ENCODE results near the gene RPS6KA5.
"Not testable (repeated sequence)": the region's sequence is repeated elsewhere in the genome, so short reads cannot be mapped to it uniquely, and the experiment has no call there.

Gene RPS6KA5

GRCh38 chr14:90987140-90987539 is 73.3 kb downstream of the RPS6KA5 start:
- DNase-seq (ENCODE audit: low read depth in 2 of 2, low spot score in 1 of 2): no peak

GRCh38 chr14:90986510-90986909 is 73.9 kb downstream of the RPS6KA5 start:
- DNase-seq (ENCODE audit: low read depth in 2 of 2, low spot score in 1 of 2): no peak

DNA sequence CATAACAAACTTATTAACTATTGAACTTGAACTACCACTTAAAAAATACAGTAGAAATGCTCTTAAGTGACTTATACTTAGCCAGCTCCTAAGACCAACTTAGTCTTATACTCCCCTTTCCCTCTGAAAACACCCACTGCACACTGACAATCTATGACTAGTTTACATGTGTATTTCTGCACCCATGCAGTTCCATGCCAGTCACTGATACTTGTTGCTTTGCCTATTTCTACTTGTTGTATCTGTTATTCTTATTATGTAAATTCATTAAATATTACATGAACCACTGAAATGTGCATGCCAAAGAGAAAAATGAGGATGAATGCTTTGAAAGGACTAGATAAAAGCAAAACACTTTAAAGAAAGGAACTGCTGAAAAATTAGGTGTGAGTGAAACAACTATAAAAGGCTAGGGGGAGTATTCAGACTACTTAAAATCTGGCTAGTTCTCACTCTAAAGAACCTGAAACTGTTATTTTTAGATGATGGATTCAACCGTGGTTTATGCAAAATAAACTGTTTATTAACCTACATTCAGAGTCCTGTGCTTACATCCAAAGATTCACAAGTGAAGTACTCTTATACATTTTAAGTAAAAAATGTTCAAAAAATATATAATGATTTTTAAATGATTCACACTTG is 74.7 kb downstream of the RPS6KA5 start:
- DNase-seq (ENCODE audit: low read depth in 2 of 2, low spot score in 1 of 2): no peak

DNA sequence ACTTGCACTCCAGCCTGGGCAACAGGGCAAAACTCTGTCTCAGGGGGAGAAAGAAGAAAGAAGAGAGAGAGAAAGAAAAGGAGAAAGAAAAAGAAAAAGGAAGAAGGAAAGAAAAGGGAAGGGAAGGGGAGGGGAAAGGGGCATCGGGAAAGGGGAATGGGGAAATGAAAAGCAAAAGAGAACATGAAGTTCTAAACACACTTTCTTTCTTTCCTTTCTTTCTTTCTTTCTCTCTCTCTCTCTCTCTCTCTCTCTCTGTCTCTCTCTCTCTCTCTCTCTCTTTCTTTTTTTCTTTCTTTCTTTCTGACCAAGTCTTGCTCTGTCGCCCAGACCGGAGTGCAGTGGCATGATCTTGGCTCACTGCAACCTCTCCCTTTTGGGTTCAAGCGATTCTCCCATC is 76.9 kb downstream of the RPS6KA5 start:
- no peak for DNase-seq (ENCODE audit: low read depth in 2 of 2, low spot score in 1 of 2)

GRCh38 chr14:90981636-90982035 is 78.8 kb downstream of the RPS6KA5 start:
- no peak for DNase-seq (ENCODE audit: low read depth in 2 of 2, low spot score in 1 of 2)

- not testable (repeated sequence) for DNase-seq (ENCODE audit: low read depth in 2 of 2, low spot score in 1 of 2)
Measured at GRCh38 chr14:90980636-90981035, 79.8 kb downstream of the RPS6KA5 start.

DNA sequence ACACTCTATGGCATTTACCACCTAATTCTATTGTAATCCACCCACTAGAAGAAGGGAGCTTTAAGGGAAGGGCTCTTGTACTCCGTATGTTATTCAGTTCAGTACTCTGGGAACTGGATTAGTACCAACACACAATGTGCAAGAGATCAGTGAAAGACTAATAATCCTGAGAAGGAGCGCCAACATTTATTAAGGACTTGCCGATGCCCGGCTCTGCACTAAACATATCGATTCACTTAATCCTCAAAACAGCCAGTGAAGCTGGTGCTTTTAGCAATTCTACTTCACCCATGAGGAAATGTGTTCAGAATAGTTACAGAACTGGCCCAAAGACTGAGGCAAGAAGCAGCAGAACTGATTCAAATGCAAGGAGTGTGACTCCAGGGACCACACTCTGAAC is 80.9 kb downstream of the RPS6KA5 start:
- no peak for DNase-seq (ENCODE audit: low read depth in 2 of 2, low spot score in 1 of 2)

- DNase-seq (ENCODE audit: low read depth in 2 of 2, low spot score in 1 of 2): no peak
Measured at GRCh38 chr14:90976101-90976500, 84.3 kb downstream of the RPS6KA5 start.

- DNase-seq (ENCODE audit: low read depth in 2 of 2, low spot score in 1 of 2): no peak
Measured at GRCh38 chr14:90971687-90972086, 88.8 kb downstream of the RPS6KA5 start.

DNA sequence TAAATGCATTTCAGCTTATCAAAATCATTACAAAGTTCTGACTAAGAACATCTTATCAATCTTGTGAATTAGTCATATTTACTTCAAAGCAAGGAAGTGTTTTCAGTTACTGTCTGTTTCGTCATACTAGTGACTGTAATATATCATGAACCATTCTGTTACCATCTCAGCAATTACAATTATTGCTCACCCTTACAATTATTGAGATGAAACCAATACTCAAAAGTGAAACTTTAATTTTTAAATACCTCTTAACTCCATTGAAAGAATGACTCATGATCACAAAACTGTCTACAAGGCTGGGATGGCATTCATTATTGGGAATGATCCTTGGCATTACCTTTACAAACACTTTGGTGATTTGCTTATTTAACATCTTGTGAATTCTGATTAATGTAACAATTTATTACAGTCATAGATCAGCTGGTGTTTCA is 90.3 kb downstream of the RPS6KA5 start:
- DNase-seq (ENCODE audit: low read depth in 2 of 2, low spot score in 1 of 2): no peak

- no peak for DNase-seq (ENCODE audit: low read depth in 2 of 2, low spot score in 1 of 2)
Measured at GRCh38 chr14:90969531-90970166, 90.8 kb downstream of the RPS6KA5 start.

DNA sequence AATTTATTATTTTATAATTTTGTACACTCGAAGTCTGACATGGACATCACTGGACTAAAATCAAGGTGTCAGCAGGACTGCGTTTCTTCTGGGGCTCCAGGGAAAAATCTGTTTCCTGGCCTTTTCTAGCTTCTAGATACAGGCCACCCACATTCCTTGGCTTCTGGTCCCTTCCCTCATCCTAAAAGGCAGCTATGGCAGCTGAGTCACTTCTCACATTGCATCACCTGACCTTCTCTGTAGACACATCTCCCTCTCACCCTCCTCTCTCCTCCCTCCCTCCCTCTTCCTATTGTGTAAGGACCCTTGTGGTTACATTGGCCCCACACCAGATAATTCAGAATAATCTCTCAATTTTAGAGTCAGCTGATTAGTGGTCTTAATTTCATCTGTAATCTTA is 92.4 kb downstream of the RPS6KA5 start:
- no peak for DNase-seq (ENCODE audit: low read depth in 2 of 2, low spot score in 1 of 2)

DNA sequence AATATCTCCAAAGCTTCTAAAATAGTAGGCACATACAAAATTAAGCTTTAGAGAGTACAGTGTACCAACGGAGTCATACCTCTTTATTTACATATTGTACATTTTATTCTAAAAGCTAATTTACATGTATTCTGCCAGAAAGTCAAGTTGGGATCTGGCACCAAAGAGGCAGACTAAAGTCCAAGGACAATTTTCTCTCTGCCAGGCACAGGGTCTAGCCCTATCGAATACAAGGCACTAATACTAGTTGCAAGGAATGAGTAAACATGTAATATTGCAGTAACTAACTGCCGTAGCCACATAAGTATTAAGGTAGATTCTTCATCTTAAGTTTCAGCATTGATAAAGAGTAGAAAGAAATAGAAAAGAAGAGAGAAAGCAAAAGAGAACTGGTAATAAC is 93.9 kb downstream of the RPS6KA5 start:
- no peak for DNase-seq (ENCODE audit: low read depth in 2 of 2, low spot score in 1 of 2)

DNA sequence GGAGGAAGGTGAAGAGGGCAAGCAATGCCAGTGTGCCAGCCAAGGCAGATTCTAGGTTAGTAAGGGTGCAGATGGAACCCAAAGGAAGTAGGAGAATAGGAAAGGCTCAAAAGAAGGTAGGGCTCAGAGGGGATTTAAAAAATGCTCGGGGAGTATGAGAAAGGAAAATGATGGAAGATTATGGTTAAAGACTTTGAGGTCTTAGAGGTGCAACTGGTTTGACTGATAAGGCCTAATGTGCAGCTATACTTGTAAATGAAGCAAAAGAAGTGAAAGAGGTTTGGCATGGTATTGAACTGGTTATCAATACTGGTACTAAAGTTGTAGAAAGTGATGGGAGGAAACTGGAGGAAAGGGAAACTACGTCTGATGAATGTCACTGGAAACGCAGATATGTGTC is 94.7 kb downstream of the RPS6KA5 start:
- DNase-seq (ENCODE audit: low read depth in 2 of 2, low spot score in 1 of 2): no peak

DNA sequence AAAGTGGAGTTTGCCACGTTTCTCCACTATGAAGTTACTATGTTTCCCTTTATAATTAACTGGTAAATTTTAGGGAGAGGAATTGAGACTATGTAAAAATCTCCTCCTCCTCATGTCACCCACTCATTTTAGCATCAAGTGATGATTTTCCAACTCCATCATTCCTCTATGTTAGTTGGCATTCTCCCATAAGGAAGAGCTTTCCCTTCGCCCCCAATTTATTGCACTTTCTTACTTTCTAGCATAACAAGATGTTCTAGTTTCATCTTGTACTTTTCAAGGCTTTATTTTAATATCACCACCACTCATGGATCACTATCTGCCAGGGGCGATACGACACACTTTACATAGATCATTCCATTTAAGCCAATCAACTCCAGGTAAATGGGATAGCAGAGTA is 97.1 kb downstream of the RPS6KA5 start:
- DNase-seq (ENCODE audit: low read depth in 2 of 2, low spot score in 1 of 2): no peak

DNA sequence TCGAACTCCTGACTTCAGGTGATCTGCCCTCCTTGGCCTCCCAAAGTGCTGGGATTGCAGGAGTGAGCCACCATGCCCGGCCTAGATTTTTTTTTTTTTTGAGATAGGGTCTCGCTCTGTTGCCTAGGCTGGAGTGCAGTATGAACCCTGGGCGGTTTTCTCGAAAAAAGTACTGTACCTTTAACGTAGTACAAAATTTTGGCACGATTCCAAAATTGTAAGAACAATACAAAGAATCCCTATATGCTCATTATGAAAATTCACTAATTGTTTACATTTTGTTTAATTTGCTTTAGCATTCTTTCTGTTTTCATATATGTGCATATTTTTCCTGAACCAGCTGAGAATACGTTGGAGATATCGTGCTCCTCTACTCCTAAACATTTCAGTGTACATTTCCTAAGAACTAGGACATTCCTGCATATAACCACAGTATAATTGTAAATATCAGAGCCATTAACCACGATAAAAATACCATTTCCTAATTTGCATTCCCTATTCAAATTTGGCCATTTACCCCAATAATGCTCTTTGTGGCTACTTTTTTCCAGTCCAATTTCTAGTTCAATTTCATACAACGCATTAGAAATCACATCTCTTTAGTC is 97.8 kb downstream of the RPS6KA5 start:
- no peak for DNase-seq (ENCODE audit: low read depth in 2 of 2, low spot score in 1 of 2)

DNA sequence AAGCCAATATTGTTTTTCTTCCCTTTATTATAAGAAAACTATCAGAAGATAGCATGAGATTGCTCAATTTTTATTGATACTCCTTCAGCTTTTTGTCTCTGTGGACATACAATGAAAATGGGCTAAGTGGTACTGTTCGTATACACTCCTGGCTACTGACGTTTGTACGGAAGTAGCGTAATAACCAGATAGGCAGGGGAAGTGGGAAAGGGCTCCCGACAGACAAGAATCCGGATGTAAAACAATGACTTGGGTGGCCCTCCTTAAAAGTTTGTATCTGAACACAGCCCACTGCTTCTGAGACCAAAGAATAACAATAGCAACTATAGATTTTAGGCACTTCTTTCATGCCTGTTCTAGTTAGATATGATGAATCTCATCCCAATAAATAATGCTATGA is 99.6 kb downstream of the RPS6KA5 start:
- no peak for DNase-seq (ENCODE audit: low read depth in 2 of 2, low spot score in 1 of 2)

GRCh38 chr14:90959344-90959743 is 101.1 kb downstream of the RPS6KA5 start:
- no peak for DNase-seq (ENCODE audit: low read depth in 2 of 2, low spot score in 1 of 2)

DNA sequence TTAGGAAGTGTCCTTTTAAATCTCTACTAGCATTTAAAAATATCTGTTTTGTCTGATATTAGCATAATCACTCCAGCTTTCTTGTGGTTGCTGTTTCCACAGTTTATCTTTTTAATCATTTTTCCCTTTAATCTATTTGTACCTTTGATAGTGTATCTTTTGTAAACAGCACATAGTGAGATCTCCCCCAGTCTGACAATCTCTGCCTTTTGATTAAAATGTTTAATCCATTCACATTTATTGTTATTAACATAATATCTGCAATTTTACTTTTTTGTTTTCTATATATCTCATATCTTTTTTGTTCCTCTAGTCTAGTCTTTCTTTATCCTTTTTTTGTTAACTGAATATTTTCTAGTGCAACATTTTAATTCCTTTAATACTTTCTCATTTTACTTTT is 104.2 kb downstream of the RPS6KA5 start:
- DNase-seq (ENCODE audit: low read depth in 2 of 2, low spot score in 1 of 2): no peak

DNA sequence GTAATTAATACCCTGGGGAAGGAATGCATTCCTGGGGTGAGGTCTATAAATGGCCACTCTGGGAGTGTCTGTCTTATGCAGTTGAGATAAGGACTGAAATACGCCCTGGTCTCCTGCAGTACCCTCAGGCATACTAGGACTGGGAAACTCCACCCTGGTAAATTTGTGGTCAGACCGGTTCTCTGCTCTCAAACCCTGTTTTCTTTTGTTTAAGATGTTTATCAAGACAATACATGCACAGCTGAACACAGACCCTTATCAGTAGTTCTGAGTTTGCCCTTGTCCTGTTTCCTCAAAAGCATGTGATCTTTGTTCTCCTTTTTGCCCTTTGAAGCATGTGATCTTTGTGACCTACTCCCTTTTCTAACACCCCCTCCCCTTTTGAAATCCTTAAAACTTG is 106.8 kb downstream of the RPS6KA5 start:
- DNase-seq (ENCODE audit: low read depth in 2 of 2, low spot score in 1 of 2): not testable (repeated sequence)

GRCh38 chr14:90943367-90943766 is 117.1 kb downstream of the RPS6KA5 start:
- DNase-seq (ENCODE audit: low read depth in 2 of 2, low spot score in 1 of 2): no peak

- no peak for DNase-seq (ENCODE audit: low read depth in 2 of 2, low spot score in 1 of 2)
Measured at GRCh38 chr14:90942511-90942910, 117.9 kb downstream of the RPS6KA5 start.

DNA sequence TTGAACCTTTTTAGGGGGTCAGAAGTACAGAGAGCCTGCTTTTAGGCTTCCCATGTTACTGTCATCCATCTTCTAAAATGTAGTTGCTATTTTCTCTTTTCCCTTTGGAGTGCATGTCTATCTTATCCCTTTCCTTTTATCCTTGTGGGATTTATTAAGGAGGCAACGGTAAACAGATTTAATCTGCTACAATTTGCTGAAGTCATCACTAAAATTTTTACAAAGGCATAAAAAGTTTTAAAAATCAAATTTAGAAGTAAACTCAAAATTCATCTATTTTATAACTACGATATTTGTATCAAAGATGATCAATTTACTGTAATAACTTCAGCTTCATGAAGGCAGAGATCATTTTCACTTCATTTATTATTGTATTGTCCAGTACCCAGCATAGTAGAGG is 118.7 kb downstream of the RPS6KA5 start:
- DNase-seq (ENCODE audit: low read depth in 2 of 2, low spot score in 1 of 2): no peak

Data from stimulated activated CD8-positive, alpha-beta memory T cell treated with anti-CD3 and anti-CD28 coated beads, Interleukin-4, amount 100 ng/mL, for 1 hour (primary cell).